ENCODE measurements around the gene MRPL51. TPM values are rescaled to one million over a fixed set of nuclear protein-coding genes. Genes with fewer than 3 reads are reported as not detected.

Gene MRPL51
- total and polyA plus RNA-seq, 7 experiments from 2014 or later: 22.5 to 220 (median 82.0) TPM

DNA sequence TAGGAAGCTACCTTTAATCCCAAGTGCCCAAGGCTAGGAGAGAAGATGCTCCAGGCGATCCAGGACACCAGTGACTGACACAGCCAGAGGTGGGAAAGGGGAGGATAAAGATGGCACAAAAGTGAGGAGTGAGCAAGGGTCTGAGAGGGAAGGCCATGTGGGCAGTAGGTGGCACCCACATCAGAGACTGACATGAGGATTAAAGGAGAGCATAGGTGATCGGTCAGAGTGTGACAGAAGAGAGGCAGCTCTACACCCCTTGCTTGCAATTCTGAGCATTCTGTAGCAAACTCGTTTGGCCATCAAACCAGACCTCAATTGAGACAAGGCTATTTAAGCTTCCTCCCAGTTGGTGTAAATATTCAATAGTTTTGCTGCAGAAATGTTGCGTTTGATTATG, 49.0 kb downstream of the MRPL51 start:
- POLR2A ChIA-PET: interaction anchor here (0.7 to 18.5 kb wide), 12 partner anchors 10 to 309 kb away, joined by 3 to 726 read pairs (median 12); partner anchors contain the start of genes GAPDH, MLF2, TAPBPL and VAMP1
- intact Hi-C loops (cut with micrococcal nuclease): loop anchor here (1.0 to 2.0 kb wide), 6 partner anchors 8 to 49 kb away; partner anchors contain the start of genes TAPBPL (in 2 of the 2) and MRPL51 (in 1 of the 2)
- Histone ChIP-seq H3K4me3 (ENCODE audit: low read length) (peak overlapping the region; percentile 19), H3K36me3 (ENCODE audit: control insufficient read depth in 2 of 3, insufficient read depth in 3 of 3, low read length in 3 of 3) (peaks cover 0 to 7% (median 0%) of the 10 kb centered on the region in 3 experiments), H3K27me3 (ENCODE audit: control insufficient read depth in 2 of 2, insufficient read depth in 2 of 2, low read length in 2 of 2) (no peaks in the 10 kb centered on the region), H3K9me3 (ENCODE audit: control insufficient read depth in 2 of 3, low read length in 3 of 3) (no peaks in the 10 kb centered on the region), H3K4me1 (ENCODE audit: control insufficient read depth in 2 of 2, insufficient read depth in 2 of 2, low read length in 2 of 2) (peaks cover 25 to 32% of the 10 kb centered on the region in 2 donors), H3K27ac (ENCODE audit: low read depth, low read length) (peak overlapping the region; percentile 87)
- CTCF ChIA-PET: interaction anchor here (0.6 to 5.5 kb wide), 8 partner anchors 9 to 321 kb away, joined by 3 to 51 read pairs (median 10); no protein-coding TSS in a partner anchor
- DNase-seq: no peak
- peak overlapping the region; percentile 92 to 100 (median 95) for H3K27ac Mint-ChIP-seq
- H3K27me3 Mint-ChIP-seq: no peaks in the 10 kb centered on the region
- peaks cover 9 to 31% (median 22%) of the 10 kb centered on the region in 5 donors for H3K36me3 Mint-ChIP-seq
- H3K9me3 Mint-ChIP-seq: no peaks in the 10 kb centered on the region
- peaks cover 23 to 60% (median 53%) of the 10 kb centered on the region in 7 donors for H3K4me1 Mint-ChIP-seq
- H3K4me3 Mint-ChIP-seq: peak overlapping the region; percentile 95 to 100 (median 100)
- no peak for ATAC-seq

DNA sequence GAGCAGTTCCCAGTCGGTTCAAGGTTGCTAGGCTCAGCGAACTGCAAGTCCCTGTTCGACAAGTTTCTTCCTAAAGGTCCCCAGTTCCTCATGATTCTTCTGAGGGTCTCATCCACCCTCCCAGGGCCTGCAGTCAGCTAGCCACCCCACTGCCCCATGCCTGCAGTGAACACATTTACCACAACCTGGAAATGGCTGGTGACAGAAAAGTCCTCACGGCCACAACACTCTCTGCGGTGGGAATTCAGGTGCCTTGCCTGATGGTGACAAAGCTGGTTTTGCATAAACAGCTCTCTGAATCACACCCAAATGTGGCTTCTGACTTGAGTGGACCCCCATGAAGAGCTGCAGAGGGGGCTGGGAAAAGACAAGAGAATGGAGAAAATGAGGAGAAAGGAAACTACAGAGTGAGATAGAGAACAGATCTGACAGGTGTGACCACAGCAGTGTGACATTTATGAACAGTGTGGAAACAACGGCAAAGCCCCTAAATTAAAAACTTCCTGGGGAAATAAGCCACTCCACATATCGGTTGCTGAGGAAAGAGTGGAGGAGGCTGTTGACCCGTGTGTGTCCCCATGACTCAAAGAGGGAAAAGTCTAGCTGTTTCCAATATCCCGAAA, 49.6 kb downstream of the MRPL51 start:
- peaks cover 25 to 32% of the 10 kb centered on the region in 2 donors for H3K4me1 ChIP-seq (ENCODE audit: control insufficient read depth in 2 of 2, insufficient read depth in 2 of 2, low read length in 2 of 2)
- no peaks in the 10 kb centered on the region for H3K9me3 ChIP-seq (ENCODE audit: control insufficient read depth in 2 of 3, low read length in 3 of 3)
- peak overlapping the region; percentile 87 for H3K27ac ChIP-seq (ENCODE audit: low read depth, low read length)
- H3K9me3 Mint-ChIP-seq: no peaks in the 10 kb centered on the region
- intact Hi-C loops (cut with micrococcal nuclease): no loop called here
- ChIA-PET CTCF (interaction anchor here (0.6 to 5.5 kb wide), 8 partner anchors 9 to 322 kb away, joined by 3 to 51 read pairs (median 8); no protein-coding TSS in a partner anchor), POLR2A (interaction anchor here (0.7 to 18.5 kb wide), 10 partner anchors 9 to 310 kb away, joined by 3 to 726 read pairs (median 12); partner anchors contain the start of genes GAPDH, MLF2, TAPBPL and VAMP1)
- DNase-seq (no peak), ATAC-seq (no peak)
- peak overlapping the region; percentile 95 to 100 (median 100) for H3K4me3 Mint-ChIP-seq
- peaks cover 0 to 7% (median 0%) of the 10 kb centered on the region in 3 experiments for H3K36me3 ChIP-seq (ENCODE audit: control insufficient read depth in 2 of 3, insufficient read depth in 3 of 3, low read length in 3 of 3)
- peaks cover 9 to 28% (median 22%) of the 10 kb centered on the region in 5 donors for H3K36me3 Mint-ChIP-seq
- H3K27me3 Mint-ChIP-seq: no peaks in the 10 kb centered on the region
- H3K27ac Mint-ChIP-seq: peak overlapping the region; percentile 92 to 100 (median 95)
- peaks cover 22 to 63% (median 53%) of the 10 kb centered on the region in 7 donors for H3K4me1 Mint-ChIP-seq
- no peaks in the 10 kb centered on the region for H3K27me3 ChIP-seq (ENCODE audit: control insufficient read depth in 2 of 2, insufficient read depth in 2 of 2, low read length in 2 of 2)
- H3K4me3 ChIP-seq (ENCODE audit: low read length): peak overlapping the region; percentile 19

DNA sequence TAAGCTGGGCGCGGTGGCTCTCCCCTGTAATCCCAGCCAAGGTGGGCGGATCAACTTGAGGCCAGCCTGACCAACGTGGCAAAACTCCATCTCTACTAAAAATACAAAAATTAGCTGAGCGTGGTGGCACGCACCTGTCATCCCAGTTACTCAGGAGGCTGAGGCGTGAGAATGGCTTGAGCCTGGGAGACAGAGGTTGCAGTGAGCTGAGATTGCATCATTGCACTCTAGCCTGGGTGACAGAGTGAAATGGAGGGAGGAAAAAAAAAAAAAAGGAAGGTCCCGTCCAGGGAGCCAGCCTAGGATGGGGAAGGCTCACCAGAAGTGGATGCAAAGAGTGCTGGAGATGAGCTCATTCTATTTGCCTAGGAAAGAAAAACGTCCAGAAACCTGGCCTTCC, 50.2 kb downstream of the MRPL51 start:
- Mint-ChIP-seq H3K4me1 (peaks cover 17 to 59% (median 48%) of the 10 kb centered on the region in 7 donors), H3K36me3 (peaks cover 9 to 25% (median 18%) of the 10 kb centered on the region in 5 donors), H3K9me3 (no peaks in the 10 kb centered on the region), H3K27me3 (no peaks in the 10 kb centered on the region), H3K27ac (peak overlapping the region; percentile 92 to 100 (median 95)), H3K4me3 (peak overlapping the region; percentile 10 to 100 (median 98))
- Histone ChIP-seq H3K4me1 (ENCODE audit: control insufficient read depth in 2 of 2, insufficient read depth in 2 of 2, low read length in 2 of 2) (peaks cover 20 to 28% of the 10 kb centered on the region in 2 donors), H3K27ac (ENCODE audit: low read depth, low read length) (peak overlapping the region; percentile 87), H3K4me3 (ENCODE audit: low read length) (no peak overlapping the region), H3K9me3 (ENCODE audit: control insufficient read depth in 2 of 3, low read length in 3 of 3) (no peaks in the 10 kb centered on the region), H3K36me3 (ENCODE audit: control insufficient read depth in 2 of 3, insufficient read depth in 3 of 3, low read length in 3 of 3) (peaks cover 0 to 7% (median 0%) of the 10 kb centered on the region in 3 experiments), H3K27me3 (ENCODE audit: control insufficient read depth in 2 of 2, insufficient read depth in 2 of 2, low read length in 2 of 2) (no peaks in the 10 kb centered on the region)
- intact Hi-C loops (cut with micrococcal nuclease): no loop called here
- ChIA-PET CTCF (interaction anchor here (0.6 to 5.5 kb wide), 5 partner anchors 8 to 23 kb away, joined by 4 to 51 read pairs (median 10); no protein-coding TSS in a partner anchor), POLR2A (interaction anchor here (0.7 to 18.5 kb wide), 8 partner anchors 9 to 98 kb away, joined by 3 to 726 read pairs (median 86); partner anchors contain the start of genes GAPDH, TAPBPL and VAMP1)
- no peak for ATAC-seq
- DNase-seq: no peak

Other genes with a start within 250 kb of the MRPL51 start
- not detected for gene PLEKHG6, start 182.6 kb downstream of the MRPL51 start, total RNA-seq
- 1 to 10 TPM in 1 of 2 donors, under 1 TPM in 1; 0.15 to 1.3 TPM for gene PLEKHG6, start 182.6 kb downstream of the MRPL51 start, polyA plus RNA-seq
- gene TNFRSF1A, start 151.2 kb downstream of the MRPL51 start, total RNA-seq: 10 to 100 TPM; 40.9 to 99.4 (median 67.3) TPM
- gene TNFRSF1A, start 151.2 kb downstream of the MRPL51 start, polyA plus RNA-seq: 10 to 100 TPM; 24.1 to 46.3 TPM
- 1 to 10 TPM in 4 of 5 experiments, under 1 TPM in 1; 0.22 to 5.3 (median 3.6) TPM for gene SCNN1A, start 117.7 kb downstream of the MRPL51 start, total RNA-seq
- 1 to 10 TPM in 1 of 2 donors, under 1 TPM in 1; 0.84 to 1.2 TPM for gene SCNN1A, start 117.7 kb downstream of the MRPL51 start, polyA plus RNA-seq
- gene LTBR, start 109.1 kb downstream of the MRPL51 start, total RNA-seq: 10 to 100 TPM in 1 of 5 experiments, 1 to 10 TPM in 3, under 1 TPM in 1; 0.34 to 25.2 (median 2.2) TPM
- not detected for gene LTBR, start 109.1 kb downstream of the MRPL51 start, polyA plus RNA-seq
- 100 to 1,000 TPM in 4 of 5 experiments, 10 to 100 TPM in 1; 74.1 to 217 (median 130) TPM for gene CD27, start 48.3 kb downstream of the MRPL51 start, total RNA-seq
- 100 to 1,000 TPM; 560 to 590 TPM for gene CD27, start 48.3 kb downstream of the MRPL51 start, polyA plus RNA-seq
- gene TAPBPL, start 41.2 kb downstream of the MRPL51 start, total RNA-seq: 10 to 100 TPM; 23.0 to 65.4 (median 52.9) TPM
- 100 to 1,000 TPM in 1 of 2 donors, 10 to 100 TPM in 1; 48.7 to 104 TPM for gene TAPBPL, start 41.2 kb downstream of the MRPL51 start, polyA plus RNA-seq
- 100 to 1,000 TPM in 2 of 5 experiments, 10 to 100 TPM in 3; 38.7 to 123 (median 47.9) TPM for gene VAMP1, start 22.6 kb downstream of the MRPL51 start, total RNA-seq
- 10 to 100 TPM; 10.9 to 14.0 TPM for gene VAMP1, start 22.6 kb downstream of the MRPL51 start, polyA plus RNA-seq
- 100 to 1,000 TPM in 1 of 5 experiments, 10 to 100 TPM in 4; 30.3 to 121 (median 38.4) TPM for gene NCAPD2, start 840 bp upstream of the MRPL51 start, total RNA-seq
- 10 to 100 TPM; 24.4 to 46.7 TPM for gene NCAPD2, start 840 bp upstream of the MRPL51 start, polyA plus RNA-seq
- gene GAPDH, start 41.3 kb upstream of the MRPL51 start, total RNA-seq: 1,000 to 10,000 TPM in 1 of 5 experiments, 100 to 1,000 TPM in 4; 330 to 4,503 (median 379) TPM
- gene GAPDH, start 41.3 kb upstream of the MRPL51 start, polyA plus RNA-seq: 1,000 to 10,000 TPM; 1,202 to 1,413 TPM
- 10 to 100 TPM; 28.2 to 55.9 (median 45.9) TPM for gene IFFO1, start 62.8 kb upstream of the MRPL51 start, total RNA-seq
- gene IFFO1, start 62.8 kb upstream of the MRPL51 start, polyA plus RNA-seq: 10 to 100 TPM in 1 of 2 donors, 1 to 10 TPM in 1; 5.4 to 11.4 TPM
- 100 to 1,000 TPM in 1 of 5 experiments, 10 to 100 TPM in 4; 74.4 to 102 (median 87.6) TPM for gene NOP2, start 75.0 kb upstream of the MRPL51 start, total RNA-seq
- gene NOP2, start 75.0 kb upstream of the MRPL51 start, polyA plus RNA-seq: 10 to 100 TPM; 24.2 to 53.7 TPM
- 100 to 1,000 TPM; 246 to 387 (median 267) TPM for gene CHD4, start 114.1 kb upstream of the MRPL51 start, total RNA-seq
- gene CHD4, start 114.1 kb upstream of the MRPL51 start, polyA plus RNA-seq: 10 to 100 TPM; 41.8 to 91.4 TPM
- 1 to 10 TPM; 3.3 to 8.3 (median 6.4) TPM for gene LPAR5, start 142.7 kb upstream of the MRPL51 start, total RNA-seq
- 1 to 10 TPM; 6.6 to 6.9 TPM for gene LPAR5, start 142.7 kb upstream of the MRPL51 start, polyA plus RNA-seq
- 10 to 100 TPM in 2 of 5 experiments, 1 to 10 TPM in 3; 2.3 to 23.0 (median 6.6) TPM for gene ACRBP, start 154.2 kb upstream of the MRPL51 start, total RNA-seq
- 1 to 10 TPM in 1 of 2 donors, under 1 TPM in 1; 0.27 to 1.1 TPM for gene ACRBP, start 154.2 kb upstream of the MRPL51 start, polyA plus RNA-seq
- gene ING4, start 169.9 kb upstream of the MRPL51 start, total RNA-seq: 100 to 1,000 TPM in 1 of 5 experiments, 10 to 100 TPM in 4; 33.1 to 101 (median 39.6) TPM
- 100 to 1,000 TPM; 103 to 106 TPM for gene ING4, start 169.9 kb upstream of the MRPL51 start, polyA plus RNA-seq
- gene ZNF384, start 196.1 kb upstream of the MRPL51 start, total RNA-seq: 10 to 100 TPM; 62.8 to 98.2 (median 85.4) TPM
- 10 to 100 TPM; 23.8 to 36.8 TPM for gene ZNF384, start 196.1 kb upstream of the MRPL51 start, polyA plus RNA-seq
- gene PIANP, start 207.6 kb upstream of the MRPL51 start, total RNA-seq: 1 to 10 TPM in 3 of 5 experiments, under 1 TPM in 1, not detected in 1; 0.64 to 1.7 (median 1.2) TPM
- under 1 TPM; 0.22 to 0.53 TPM for gene PIANP, start 207.6 kb upstream of the MRPL51 start, polyA plus RNA-seq
- 10 to 100 TPM; 21.9 to 38.7 (median 30.1) TPM for gene COPS7A, start 230.8 kb upstream of the MRPL51 start, total RNA-seq
- 10 to 100 TPM; 43.0 to 48.0 TPM for gene COPS7A, start 230.8 kb upstream of the MRPL51 start, polyA plus RNA-seq

Data from naive thymus-derived CD4-positive, alpha-beta T cell (primary cell).